ENCODE results near the gene TBC1D22A. TPM values are rescaled to one million over a fixed set of nuclear protein-coding genes. Genes with fewer than 3 reads are reported as not detected.
A peak's percentile ranks its signal among the peaks of the same experiment; 100 is the strongest.

TBC1D22A gene
- total RNA-seq, 1 donor from 2014 or later, result 14.3 TPM

DNA sequence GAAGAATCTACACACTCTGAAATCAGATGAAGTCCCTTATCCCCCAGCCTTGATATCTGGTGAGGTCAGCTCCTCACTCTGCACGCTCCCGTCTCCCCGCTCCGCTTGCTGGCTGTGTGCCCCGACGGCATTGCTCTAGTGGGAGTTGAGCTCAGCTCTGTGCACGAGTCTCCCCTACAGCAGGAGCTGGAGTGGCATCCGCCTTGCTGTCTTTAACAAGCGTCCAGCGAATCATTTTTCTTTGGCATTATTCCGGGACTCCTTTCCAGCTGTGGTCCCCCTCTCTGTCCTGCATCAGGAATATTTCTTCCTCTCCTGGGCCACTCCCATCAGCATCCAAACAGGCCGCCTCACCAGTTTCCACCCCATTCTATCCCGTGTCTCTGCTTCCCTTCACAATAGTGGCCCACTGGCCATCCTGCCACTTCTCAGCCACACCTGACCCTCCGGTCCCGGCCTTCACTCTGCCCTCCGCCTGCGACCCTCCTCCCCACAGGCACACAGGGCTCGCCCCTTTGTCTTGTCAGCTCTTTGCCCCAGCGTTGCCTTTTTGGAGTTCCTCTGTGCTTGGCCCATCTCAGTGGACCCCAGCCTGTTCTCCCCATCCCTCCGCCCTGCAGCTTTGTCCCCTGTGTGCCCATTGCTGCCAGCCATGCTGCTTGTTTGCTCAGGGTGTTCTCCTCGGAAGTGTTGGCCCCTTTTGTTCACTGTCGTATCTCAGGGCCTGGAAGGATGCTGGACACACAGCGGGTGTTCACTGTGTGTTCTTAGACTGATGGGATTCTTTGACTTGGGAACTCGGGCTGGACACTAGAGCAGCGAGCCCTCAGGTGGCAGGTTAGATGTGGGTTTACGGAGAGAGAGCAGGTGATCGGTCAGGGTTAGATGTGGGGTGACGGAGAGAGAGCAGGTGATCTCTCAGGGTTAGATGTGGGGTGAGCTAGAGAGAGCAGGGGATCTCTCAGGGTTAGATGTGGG lies 441.8 kb downstream of the TBC1D22A start:
- Mint-ChIP-seq H3K36me3 (ENCODE audit: low read depth) (no peaks in the 10 kb centered on the region), H3K9me3 (no peaks in the 10 kb centered on the region), H3K27ac (ENCODE audit: unreplicated experiment) (peak overlapping the region; percentile 71), H3K4me1 (no peaks in the 10 kb centered on the region), H3K4me3 (no peak overlapping the region), H3K27me3 (ENCODE audit: low read depth) (peaks cover 8% of the 10 kb centered on the region)
- no peak for DNase-seq (ENCODE audit: low read depth, low spot score)
- TF ChIP-seq, protein P1, sequence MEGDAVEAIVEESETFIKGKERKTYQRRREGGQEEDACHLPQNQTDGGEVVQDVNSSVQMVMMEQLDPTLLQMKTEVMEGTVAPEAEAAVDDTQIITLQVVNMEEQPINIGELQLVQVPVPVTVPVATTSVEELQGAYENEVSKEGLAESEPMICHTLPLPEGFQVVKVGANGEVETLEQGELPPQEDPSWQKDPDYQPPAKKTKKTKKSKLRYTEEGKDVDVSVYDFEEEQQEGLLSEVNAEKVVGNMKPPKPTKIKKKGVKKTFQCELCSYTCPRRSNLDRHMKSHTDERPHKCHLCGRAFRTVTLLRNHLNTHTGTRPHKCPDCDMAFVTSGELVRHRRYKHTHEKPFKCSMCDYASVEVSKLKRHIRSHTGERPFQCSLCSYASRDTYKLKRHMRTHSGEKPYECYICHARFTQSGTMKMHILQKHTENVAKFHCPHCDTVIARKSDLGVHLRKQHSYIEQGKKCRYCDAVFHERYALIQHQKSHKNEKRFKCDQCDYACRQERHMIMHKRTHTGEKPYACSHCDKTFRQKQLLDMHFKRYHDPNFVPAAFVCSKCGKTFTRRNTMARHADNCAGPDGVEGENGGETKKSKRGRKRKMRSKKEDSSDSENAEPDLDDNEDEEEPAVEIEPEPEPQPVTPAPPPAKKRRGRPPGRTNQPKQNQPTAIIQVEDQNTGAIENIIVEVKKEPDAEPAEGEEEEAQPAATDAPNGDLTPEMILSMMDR (conservative IDR thresholded peaks at IDR 0.05), result no peak

DNA sequence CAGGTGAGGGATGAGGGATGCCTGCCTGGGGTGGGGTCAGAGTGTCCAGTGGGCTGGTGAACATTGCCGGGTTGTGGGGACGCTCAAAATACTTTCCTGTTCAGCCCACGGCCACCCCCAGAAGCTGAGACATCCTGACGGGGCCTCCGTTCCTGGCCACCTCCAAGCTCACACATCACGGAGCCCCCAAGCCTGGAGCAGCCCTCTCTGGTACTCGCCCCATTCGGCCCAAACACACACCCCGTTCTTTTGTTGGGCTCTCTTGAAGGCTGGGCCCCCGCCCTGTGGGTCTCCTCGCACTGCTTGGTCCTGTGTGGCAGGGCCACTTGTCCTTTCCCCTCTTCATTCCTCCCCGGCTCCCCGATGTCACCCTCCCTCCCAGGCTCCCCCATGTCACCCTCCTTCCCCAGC lies 442.6 kb downstream of the TBC1D22A start:
- no peak for DNase-seq (ENCODE audit: low read depth, low spot score)
- Mint-ChIP-seq H3K9me3 (no peaks in the 10 kb centered on the region), H3K36me3 (ENCODE audit: low read depth) (no peaks in the 10 kb centered on the region), H3K27me3 (ENCODE audit: low read depth) (peaks cover 8% of the 10 kb centered on the region), H3K27ac (ENCODE audit: unreplicated experiment) (no peak overlapping the region), H3K4me1 (no peaks in the 10 kb centered on the region), H3K4me3 (no peak overlapping the region)
- TF ChIP-seq, protein P1 (conservative IDR thresholded peaks at IDR 0.05), result no peak

DNA sequence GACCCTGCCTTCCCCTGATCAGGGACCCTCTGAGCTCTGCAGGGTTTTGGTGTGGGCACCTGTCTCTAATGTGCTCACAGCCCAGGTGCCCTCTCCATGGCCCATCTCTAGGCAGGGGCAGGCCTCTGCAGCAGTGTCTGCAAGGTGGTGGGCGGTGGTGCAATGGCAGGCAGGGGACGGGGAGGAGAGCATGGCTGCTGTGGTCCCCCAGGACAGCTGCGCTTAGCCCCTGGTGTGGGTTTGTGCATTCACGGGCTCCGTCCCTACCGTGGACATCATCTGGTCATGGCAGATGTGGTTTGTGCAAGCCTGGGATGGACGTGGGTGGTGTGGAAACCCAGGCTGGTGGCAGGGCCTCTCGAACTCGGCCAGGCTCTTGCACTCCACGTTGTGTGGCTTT lies 443.1 kb downstream of the TBC1D22A start:
- Mint-ChIP-seq H3K4me1 (no peaks in the 10 kb centered on the region), H3K27me3 (ENCODE audit: low read depth) (peaks cover 8% of the 10 kb centered on the region), H3K27ac (ENCODE audit: unreplicated experiment) (no peak overlapping the region), H3K9me3 (no peaks in the 10 kb centered on the region), H3K36me3 (ENCODE audit: low read depth) (no peaks in the 10 kb centered on the region), H3K4me3 (no peak overlapping the region)
- TF ChIP-seq, protein P1 (conservative IDR thresholded peaks at IDR 0.05), result no peak
- no peak for DNase-seq (ENCODE audit: low read depth, low spot score)

DNA sequence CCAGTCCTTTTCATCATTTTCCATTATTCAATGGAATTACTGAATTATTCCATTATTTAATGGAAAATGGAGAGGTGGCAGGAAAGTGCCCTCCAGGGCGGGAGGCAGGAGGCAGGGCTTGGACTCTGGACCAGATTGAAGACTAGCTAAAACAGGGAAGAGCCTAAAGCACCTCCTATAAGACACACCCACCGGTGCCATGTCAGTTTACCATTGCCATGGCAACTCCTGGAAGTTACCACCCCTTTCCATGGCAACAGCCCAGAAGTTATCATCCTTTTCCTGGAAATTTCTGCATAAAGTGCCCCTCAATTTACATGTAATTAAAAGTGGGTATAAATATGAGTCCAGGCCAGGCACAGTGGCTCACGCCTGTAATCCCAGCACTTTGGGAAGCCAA lies 443.7 kb downstream of the TBC1D22A start:
- no peak overlapping the region for H3K27ac Mint-ChIP-seq (ENCODE audit: unreplicated experiment)
- peaks cover 8% of the 10 kb centered on the region for H3K27me3 Mint-ChIP-seq (ENCODE audit: low read depth)
- no peak overlapping the region for H3K4me3 Mint-ChIP-seq
- no peaks in the 10 kb centered on the region for H3K4me1 Mint-ChIP-seq
- TF ChIP-seq, protein P1 (conservative IDR thresholded peaks at IDR 0.05), result no peak
- no peaks in the 10 kb centered on the region for H3K9me3 Mint-ChIP-seq
- no peak for DNase-seq (ENCODE audit: low read depth, low spot score)
- H3K36me3 Mint-ChIP-seq (ENCODE audit: low read depth), result no peaks in the 10 kb centered on the region

DNA sequence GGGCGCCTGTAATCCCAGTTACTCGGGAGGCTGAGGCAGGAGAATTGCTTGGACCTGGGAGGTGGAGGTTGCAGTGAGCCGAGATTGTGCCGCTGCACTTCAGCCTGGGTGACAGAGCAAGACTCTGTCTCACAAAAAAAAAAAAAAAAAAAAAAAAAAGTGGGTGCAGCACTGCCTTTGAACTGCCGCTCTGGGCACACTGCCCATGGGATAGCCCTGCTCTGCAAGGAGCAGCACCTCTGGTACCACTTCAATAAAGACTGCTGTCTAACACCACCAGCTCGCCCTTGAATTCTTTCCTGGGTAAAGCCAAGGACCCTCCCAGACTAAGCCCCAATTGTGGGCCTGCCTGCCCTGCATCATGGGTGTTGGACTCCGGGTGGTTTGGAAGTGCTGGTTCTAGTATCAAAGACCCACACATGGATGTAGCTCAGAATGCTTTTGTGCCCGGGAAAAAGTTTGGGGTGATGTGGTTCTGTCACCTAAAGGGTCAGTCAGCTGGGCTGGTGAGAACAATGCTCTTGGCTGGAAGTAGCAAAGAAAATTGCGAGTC lies 444.3 kb downstream of the TBC1D22A start:
- no peaks in the 10 kb centered on the region for H3K9me3 Mint-ChIP-seq
- no peaks in the 10 kb centered on the region for H3K4me1 Mint-ChIP-seq
- H3K4me3 Mint-ChIP-seq, result no peak overlapping the region
- no peaks in the 10 kb centered on the region for H3K36me3 Mint-ChIP-seq (ENCODE audit: low read depth)
- DNase-seq (ENCODE audit: low read depth, low spot score), result no peak
- H3K27me3 Mint-ChIP-seq (ENCODE audit: low read depth), result peaks cover 8% of the 10 kb centered on the region
- no peak overlapping the region for H3K27ac Mint-ChIP-seq (ENCODE audit: unreplicated experiment)
- TF ChIP-seq, protein P1 (conservative IDR thresholded peaks at IDR 0.05), result no peak

All from neural crest cell (in vitro differentiated cells).